ENCODE measurements around the gene AFMID.
A peak's percentile ranks its signal among the peaks of the same experiment; 100 is the strongest.

DNA sequence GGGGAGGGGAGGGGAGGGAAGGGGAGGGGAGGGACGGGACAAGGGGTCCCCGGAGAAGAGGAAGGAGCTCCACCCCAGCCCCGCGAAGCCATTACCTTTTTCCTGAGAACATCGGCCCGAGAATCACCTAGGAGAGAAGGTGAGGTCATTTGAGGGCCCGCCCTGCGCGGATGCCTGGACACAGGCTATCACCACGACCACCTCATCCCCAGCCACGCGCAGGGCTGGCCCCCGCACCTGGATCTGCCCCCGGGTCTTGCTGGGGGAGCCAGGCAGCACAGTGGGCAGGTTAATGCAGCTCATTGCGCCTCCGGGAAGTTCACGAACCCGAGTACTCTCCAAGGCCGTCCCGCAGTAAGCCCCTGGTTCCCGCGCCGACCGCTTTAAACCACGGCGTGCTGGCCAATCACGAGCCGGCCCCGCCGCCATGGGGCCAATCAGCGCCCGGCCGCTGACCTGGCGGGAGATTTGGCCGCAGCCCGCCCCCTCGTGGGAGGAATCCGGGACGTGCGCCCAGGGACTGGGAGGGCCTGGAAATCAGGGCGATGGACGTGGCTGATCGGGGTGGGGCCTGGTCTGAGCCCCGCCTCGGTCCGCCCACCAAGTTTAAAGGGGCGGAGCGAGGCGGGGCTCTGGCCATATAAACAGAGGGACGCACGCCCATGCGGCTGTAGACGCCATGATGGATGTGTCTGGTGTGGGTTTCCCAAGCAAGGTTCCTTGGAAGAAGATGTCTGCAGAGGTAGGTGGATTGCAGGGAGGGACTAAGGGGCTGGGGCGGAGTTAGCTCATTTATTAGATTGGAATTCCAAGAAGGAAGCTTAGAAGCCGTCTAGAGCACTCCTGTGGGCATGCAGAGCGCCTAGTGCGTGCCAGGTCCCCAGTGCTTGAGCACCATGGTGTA, at the start of gene AFMID, which contains the start of gene TK1:
- TF ChIP-seq CREB1 (IDR thresholded peaks at IDR 0.05): peak; percentile 75
- TF ChIP-seq CREB1 (CRISPR knock-in tag; IDR thresholded peaks at IDR 0.05): peak; percentile 79
- TF ChIP-seq ZFP36 (IDR thresholded peaks at IDR 0.05; ENCODE audit: borderline replicate concordance, low read depth, low read length, partially characterized antibody): no peak
- peak; percentile 99 for TF ChIP-seq NFYB (CRISPR knock-in tag; IDR thresholded peaks at IDR 0.05)
- peak; percentile 94 for TF ChIP-seq MYC (CRISPR knock-in tag; IDR thresholded peaks at IDR 0.05; ENCODE audit: borderline replicate concordance)
- TF ChIP-seq, protein P1, sequence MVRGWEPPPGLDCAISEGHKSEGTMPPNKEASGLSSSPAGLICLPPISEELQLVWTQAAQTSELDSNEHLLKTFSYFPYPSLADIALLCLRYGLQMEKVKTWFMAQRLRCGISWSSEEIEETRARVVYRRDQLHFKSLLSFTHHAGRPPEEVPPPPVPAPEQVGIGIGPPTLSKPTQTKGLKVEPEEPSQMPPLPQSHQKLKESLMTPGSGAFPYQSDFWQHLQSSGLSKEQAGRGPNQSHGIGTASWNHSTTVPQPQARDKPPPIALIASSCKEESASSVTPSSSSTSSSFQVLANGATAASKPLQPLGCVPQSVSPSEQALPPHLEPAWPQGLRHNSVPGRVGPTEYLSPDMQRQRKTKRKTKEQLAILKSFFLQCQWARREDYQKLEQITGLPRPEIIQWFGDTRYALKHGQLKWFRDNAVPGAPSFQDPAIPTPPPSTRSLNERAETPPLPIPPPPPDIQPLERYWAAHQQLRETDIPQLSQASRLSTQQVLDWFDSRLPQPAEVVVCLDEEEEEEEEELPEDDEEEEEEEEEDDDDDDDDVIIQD (CRISPR knock-in tag; IDR thresholded peaks at IDR 0.05; ENCODE audit: low read depth): peak; percentile 59
- TF ChIP-seq HMG20B (CRISPR knock-in tag; conservative IDR thresholded peaks at IDR 0.05): no peak; the same call in 1 of the 2 replicates
- 0 out of 2 replicates have a peak, but pooled peaks have one; percentile 40 for TF ChIP-seq RERE (CRISPR knock-in tag; IDR thresholded peaks at IDR 0.05; ENCODE audit: low read depth)
- no peak; the same call in 1 of the 2 replicates for TF ChIP-seq BRCA1 (CRISPR knock-in tag; IDR thresholded peaks at IDR 0.05)
- TF ChIP-seq GABPA (IDR thresholded peaks at IDR 0.05; ENCODE audit: low read depth, low read length): no peak
- TF ChIP-seq GABPA (CRISPR knock-in tag; IDR thresholded peaks at IDR 0.05; ENCODE audit: low read depth): no peak

Measured in HepG2 (cell line).